Lower lobe of right lung (tissue), 2 donors: ENCODE data around the gene PPP6R2. TPM values are rescaled to one million over a fixed set of nuclear protein-coding genes. Genes with fewer than 3 reads are reported as not detected.

Experiments
- ATAC-seq, 2 donors: fragments of 200-7000 bp; cut with Tn5 transposase; one replicate each; pipeline ENCODE4 v1.9.1; 2020 to 2022; ENCODE audit warnings: mild to moderate bottlenecking in 2 of 2, moderate library complexity in 2 of 2
- DNase-seq: peaks from one replicate; pipeline ENCODE4 v3.0.0-alpha.2; 2020
- H3K27ac ChIP-seq: fragments of 200-600 bp; one replicate; pipeline ENCODE4 v1.8.0; 2022
- H3K27me3 ChIP-seq: fragments of 200-600 bp; one replicate; pipeline ENCODE4 v1.8.0; 2022; ENCODE audit warnings: low read depth
- H3K36me3 ChIP-seq: fragments of 200-600 bp; one replicate; pipeline ENCODE4 v1.8.0; 2022; ENCODE audit warnings: mild to moderate bottlenecking
- H3K4me1 ChIP-seq: fragments of 200-600 bp; one replicate; pipeline ENCODE4 v1.8.0; 2022
- H3K4me3 ChIP-seq: fragments of 200-600 bp; one replicate; pipeline ENCODE4 v1.8.0; 2022; ENCODE audit warnings: mild to moderate bottlenecking
- H3K9me3 ChIP-seq: fragments of 200-600 bp; one replicate; pipeline ENCODE4 v1.8.0; 2022
- intact Hi-C: fragments of 100-400 bp; cut with DNase I; formaldehyde crosslinking; loops from one replicate; pipeline ENCODE4 v1.11.0; 2022
- total RNA-seq: library from RNA; stranded (reverse); fragmentation: NEBNext Ultra II Directional; extraction: Animal tissue kit (Norgen Biotek cat#: 25700); gene quantifications from one replicate; pipeline ENCODE4 v1.2.1, GENCODE V29; 2021
- TF ChIP-seq, protein P1 (sequence below): fragments of 200-600 bp; IDR thresholded peaks from one replicate; pipeline ENCODE4 v1.8.0; 2022; ENCODE audit warnings: antibody characterized with exemption, mild to moderate bottlenecking
- donor health status: DM: no; HTN: yes; CAD: no; lungs with severe emphysema.

Gene PPP6R2
- total RNA-seq, 1 donor from 2014 or later, result 52.5 TPM

DNA sequence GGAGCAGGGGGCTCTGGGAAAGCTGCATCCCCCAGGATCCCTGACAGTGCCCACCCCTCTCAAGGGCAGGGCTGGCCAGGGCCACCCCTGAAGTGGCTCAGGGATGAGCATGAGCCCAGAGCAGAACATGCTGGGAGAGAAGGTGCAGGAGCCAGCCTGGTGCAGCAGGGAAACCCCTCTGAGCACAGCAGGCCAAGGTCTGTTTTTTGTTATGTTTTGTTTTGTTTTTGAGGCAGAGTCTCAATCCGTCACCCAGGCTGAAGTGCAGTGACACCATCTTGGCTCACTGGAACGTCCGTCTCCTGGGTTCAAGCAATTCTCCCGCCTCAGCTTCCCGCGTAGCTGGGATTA, 132.5 kb downstream of the PPP6R2 start:
- Histone ChIP-seq H3K27me3 (peaks cover 12% of the 10 kb centered on the region), H3K27ac (peak overlapping the region; percentile 79), H3K36me3 (no peaks in the 10 kb centered on the region), H3K9me3 (no peaks in the 10 kb centered on the region), H3K4me1 (peaks cover 42% of the 10 kb centered on the region), H3K4me3 (peak overlapping the region; percentile 83)
- DNase-seq, result no peak
- no peak for ATAC-seq
- TF ChIP-seq, protein P1, sequence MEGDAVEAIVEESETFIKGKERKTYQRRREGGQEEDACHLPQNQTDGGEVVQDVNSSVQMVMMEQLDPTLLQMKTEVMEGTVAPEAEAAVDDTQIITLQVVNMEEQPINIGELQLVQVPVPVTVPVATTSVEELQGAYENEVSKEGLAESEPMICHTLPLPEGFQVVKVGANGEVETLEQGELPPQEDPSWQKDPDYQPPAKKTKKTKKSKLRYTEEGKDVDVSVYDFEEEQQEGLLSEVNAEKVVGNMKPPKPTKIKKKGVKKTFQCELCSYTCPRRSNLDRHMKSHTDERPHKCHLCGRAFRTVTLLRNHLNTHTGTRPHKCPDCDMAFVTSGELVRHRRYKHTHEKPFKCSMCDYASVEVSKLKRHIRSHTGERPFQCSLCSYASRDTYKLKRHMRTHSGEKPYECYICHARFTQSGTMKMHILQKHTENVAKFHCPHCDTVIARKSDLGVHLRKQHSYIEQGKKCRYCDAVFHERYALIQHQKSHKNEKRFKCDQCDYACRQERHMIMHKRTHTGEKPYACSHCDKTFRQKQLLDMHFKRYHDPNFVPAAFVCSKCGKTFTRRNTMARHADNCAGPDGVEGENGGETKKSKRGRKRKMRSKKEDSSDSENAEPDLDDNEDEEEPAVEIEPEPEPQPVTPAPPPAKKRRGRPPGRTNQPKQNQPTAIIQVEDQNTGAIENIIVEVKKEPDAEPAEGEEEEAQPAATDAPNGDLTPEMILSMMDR, result no peak
- intact Hi-C loops, result no loop called here

DNA sequence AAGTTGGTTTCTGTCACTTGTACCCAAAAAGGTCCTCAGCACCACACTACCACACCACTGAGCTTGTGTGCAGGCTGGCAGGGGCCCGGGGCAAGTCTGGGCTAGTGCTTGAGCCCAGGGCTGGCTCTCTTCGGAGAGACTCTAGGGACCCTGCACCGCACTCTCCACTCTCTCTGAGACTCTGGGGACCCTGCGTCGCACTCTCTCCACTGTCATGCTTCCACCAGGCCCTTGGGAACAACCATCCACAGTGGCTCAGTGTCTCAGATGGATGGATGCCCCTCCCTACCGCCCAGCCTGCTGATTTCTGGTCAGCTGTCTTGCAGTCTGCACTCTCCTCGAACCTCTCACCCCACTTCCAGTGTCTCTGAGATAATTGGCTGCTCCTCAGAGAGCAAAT, 133.7 kb downstream of the PPP6R2 start:
- Histone ChIP-seq H3K9me3 (no peaks in the 10 kb centered on the region), H3K27ac (no peak overlapping the region), H3K4me3 (no peak overlapping the region), H3K4me1 (peaks cover 35% of the 10 kb centered on the region), H3K36me3 (no peaks in the 10 kb centered on the region), H3K27me3 (peaks cover 25% of the 10 kb centered on the region)
- intact Hi-C loops, result no loop called here
- ATAC-seq (no peak), DNase-seq (no peak)
- TF ChIP-seq, protein P1, result no peak

DNA sequence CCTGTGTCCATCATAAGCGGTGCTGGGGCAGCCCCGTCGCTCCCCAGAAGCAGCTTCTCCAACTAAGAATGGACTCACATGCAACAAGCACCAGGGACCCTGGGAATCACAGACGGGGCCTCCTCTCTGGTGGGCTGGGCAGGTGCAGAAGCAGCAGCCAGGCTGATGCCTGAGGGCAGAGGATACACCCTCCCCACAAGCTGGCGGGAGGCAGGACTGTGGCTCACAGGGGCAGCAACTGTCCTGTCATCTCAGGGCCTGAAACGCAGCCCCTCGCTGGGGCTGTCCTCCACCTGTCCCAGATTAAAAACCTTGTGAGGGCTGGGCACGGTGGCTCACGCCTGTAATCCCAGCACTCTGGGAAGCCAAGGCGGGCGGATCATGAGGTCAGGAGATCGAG, 134.8 kb downstream of the PPP6R2 start:
- intact Hi-C loops, result no loop called here
- Histone ChIP-seq H3K27me3 (peaks cover 35% of the 10 kb centered on the region), H3K4me1 (peaks cover 36% of the 10 kb centered on the region), H3K4me3 (no peak overlapping the region), H3K9me3 (no peaks in the 10 kb centered on the region), H3K27ac (no peak overlapping the region), H3K36me3 (no peaks in the 10 kb centered on the region)
- no peak for ATAC-seq
- DNase-seq, result no peak
- TF ChIP-seq, protein P1, result no peak

GRCh38 chr22:50479721-50480120, 136.6 kb downstream of the PPP6R2 start:
- DNase-seq (no peak), ATAC-seq (no peak)
- Histone ChIP-seq H3K4me3 (no peak overlapping the region), H3K27ac (no peak overlapping the region), H3K4me1 (peaks cover 23% of the 10 kb centered on the region), H3K9me3 (no peaks in the 10 kb centered on the region), H3K27me3 (peaks cover 51% of the 10 kb centered on the region), H3K36me3 (no peaks in the 10 kb centered on the region)
- intact Hi-C loops, result no loop called here
- TF ChIP-seq, protein P1, result no peak

GRCh38 chr22:50481045-50481439, 137.9 kb downstream of the PPP6R2 start:
- DNase-seq, result peak; percentile 50
- intact Hi-C loops, result no loop called here
- Histone ChIP-seq H3K27me3 (peaks cover 51% of the 10 kb centered on the region), H3K9me3 (no peaks in the 10 kb centered on the region), H3K4me3 (peak overlapping the region; percentile 61), H3K27ac (no peak overlapping the region), H3K4me1 (peaks cover 17% of the 10 kb centered on the region), H3K36me3 (no peaks in the 10 kb centered on the region)
- no peak for ATAC-seq
- TF ChIP-seq, protein P1, result no peak
